GM21360 (cell line): ENCODE data around the gene RPS6KC1.
"Not testable (repeated sequence)": the region's sequence is repeated elsewhere in the genome, so short reads cannot be mapped to it uniquely, and the experiment has no call there.

Source experiments
- ATAC-seq: cut with Tn5 transposase; IDR thresholded peaks from one replicate; pipeline ENCODE4 v1.9.1; 2021; ENCODE audit warnings: mild to moderate bottlenecking, moderate library complexity; ENCODE audit not compliant: unreplicated experiment

RPS6KC1 gene

DNA sequence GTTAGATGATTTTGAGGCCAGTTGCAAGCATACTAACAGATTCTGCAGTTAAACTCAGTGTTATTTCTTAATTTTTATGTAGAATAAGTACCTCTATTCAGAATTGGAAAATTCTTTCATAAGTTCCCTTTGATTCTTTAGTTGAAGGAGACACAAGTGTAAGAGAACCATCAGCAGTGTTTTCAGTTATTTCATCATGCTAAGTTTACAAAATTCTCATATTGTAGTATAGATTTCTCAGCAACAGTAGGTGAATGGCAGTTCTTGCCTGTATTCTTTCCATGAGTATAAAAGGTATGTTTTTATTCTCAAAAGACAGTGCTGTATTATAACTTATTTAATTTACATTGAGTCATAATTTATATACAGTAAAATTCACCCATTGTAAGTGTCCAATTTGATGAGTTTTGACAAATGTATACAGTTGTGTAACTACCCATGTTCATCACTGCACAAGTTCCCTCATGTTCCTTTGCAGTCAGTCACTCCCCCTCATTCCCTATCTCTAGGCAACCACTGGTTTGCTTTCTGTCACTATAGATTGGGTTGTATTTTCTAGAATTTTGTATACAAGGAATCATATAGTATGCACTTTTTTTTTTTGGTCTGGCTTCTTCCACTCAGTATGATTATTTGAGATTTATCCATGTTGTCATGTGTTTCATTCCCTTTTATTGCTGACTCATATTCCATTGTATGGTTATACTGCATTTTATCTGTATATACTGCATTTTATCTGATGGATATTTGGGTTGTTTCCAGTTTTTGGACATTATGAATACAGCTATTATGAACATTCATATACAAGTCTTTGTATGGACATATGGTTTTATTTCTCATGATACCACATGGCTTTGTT is 3.9 kb downstream of the RPS6KC1 start:
- no peak for ATAC-seq

DNA sequence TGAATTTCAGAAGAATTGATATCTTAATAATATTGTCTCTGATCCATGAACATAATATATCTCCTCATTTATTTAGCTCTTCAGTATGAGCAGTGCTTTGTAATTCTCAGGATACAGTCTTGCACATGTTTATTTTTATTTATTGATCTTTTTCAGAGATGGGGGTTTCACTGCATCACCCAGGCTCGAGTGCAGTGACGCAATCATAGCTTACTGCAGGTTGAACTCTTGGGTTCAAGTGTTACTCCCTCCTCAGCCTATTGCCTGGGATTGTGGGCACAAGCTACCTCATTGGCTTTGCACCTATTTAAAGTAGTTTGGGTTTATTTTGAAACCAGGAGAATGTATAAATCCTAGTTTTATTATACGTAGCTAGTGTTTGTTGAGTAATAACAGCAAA is 4.7 kb downstream of the RPS6KC1 start:
- ATAC-seq, result no peak

DNA sequence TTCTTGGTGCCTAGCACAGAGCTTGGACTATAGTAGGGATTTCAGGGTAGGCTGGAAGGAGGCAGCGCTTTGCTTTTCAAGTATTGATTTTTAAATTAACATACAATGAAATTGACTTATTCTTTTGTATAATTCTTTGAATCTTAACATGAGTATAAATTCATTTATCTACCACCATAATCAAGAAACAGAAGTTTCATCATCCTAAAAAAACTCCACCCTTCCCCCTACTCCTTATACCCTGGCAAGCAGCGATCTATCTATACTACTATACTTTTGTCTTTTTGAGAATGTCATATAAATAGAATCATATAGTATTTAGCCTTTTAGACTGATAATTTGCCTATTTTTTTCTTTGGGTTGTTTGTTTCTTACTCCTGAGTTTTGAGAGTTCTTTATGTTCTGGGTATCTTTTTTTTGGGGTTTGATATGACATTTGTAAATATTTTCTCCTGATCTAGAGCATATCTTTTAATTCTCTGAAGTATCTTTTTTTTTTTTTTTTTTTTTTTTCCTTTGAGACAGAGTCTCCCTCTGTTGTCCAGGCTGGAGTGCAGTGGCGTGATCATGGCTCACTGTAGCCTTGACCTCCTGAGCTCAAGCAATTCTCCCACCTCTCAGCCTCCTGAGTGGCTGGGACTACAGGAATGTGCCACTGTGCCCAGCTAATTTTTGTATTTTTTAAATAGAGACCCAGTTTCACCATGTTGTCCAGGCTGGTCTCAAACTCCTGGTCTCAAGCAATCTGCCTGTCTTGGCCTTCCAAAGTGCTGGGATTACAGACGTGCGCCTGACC is 6.4 kb downstream of the RPS6KC1 start:
- ATAC-seq, result no peak

DNA sequence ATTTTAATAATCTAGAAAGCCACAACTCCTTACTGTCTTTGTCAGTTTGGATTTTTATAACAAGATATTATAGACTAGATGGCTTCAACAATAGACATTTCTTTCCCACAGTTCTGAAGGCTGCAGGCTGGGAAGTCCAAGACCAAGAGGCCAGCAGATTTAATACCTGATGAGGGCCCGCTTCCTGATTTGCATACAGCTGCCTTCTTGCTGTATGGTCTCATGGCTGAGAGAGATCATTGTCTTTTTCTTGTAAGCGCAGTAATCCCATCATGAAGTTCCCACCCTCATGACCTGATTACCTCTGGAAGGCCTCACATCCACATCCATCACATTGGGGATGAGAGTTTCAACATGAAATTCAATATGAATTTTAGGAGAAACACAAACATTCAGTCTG is 9.8 kb downstream of the RPS6KC1 start:
- ATAC-seq, result no peak

DNA sequence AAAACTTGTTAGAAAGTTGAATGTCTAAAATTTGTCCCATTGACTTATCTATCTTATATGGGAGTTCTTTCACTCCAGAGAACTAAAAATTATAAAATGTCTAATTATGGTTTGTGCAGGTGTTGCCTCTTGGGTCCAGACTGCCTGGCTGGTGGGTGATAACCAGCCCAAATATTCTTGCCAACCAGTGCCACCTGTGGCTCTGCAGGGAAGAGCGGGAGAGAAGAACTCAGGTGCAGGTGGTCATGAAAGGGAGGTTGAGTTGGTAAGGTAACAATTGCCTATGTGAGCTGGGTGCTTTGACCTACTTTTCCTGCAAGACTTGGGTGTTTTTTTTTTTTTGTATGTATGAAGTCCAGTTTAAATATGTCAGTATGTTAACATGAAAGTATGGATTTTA is 10.2 kb downstream of the RPS6KC1 start:
- ATAC-seq, result no peak

DNA sequence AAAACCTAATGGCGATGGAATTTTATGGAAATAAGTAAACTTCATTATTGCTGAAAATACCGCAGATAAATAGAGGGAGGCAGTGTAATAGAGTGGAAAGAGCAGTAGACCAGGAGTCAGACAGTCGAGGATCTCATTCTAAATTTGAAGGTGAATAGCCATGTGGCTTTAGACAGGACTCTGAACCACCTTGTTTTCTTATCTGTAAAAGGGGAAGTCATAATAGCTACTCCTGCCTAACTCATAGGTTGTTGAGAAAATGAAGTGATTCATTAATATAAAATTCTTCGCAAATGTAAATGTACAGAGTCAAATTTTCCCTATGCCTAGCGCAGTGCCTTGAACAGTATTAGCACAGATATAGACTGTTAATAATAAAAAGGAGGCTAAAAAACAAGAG is 14.8 kb downstream of the RPS6KC1 start:
- no peak for ATAC-seq

DNA sequence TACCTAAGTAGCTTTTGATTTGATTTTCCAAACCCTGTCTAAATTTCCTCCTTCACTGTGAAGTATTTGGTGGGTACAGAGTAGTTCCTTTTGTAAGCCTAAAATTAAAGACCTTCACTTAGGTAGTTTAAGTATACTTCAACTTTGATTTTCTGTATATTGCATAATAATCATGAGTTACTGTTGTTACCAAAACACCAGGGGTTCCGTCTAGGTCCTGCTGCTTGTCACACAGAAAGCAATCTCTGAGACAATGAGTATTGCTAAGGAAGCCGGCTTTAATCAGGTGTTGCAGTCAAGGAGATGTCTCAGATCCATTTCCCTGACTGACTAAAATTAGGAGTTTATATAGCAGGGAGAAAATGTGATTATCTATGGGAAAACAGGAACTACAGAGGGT is 15.3 kb downstream of the RPS6KC1 start:
- no peak for ATAC-seq

DNA sequence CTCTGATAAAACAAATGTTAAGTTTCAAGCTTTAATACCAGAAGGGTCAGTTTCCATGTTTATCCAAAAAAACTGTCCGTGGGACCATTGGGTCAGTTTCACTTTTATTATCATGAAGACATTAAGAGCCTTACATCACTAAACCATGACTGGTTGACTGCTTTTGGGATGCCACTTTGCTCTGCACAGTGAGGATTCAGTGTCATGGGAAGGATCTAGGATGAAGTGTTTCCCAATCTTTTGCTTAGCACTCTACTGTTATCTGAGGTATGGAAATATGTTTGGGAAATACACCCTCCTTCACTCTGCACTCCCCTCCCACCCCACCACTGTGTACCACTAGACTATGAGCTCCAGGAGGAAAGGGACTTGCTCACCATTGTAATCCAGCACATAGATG is 16.3 kb downstream of the RPS6KC1 start:
- ATAC-seq, result no peak

DNA sequence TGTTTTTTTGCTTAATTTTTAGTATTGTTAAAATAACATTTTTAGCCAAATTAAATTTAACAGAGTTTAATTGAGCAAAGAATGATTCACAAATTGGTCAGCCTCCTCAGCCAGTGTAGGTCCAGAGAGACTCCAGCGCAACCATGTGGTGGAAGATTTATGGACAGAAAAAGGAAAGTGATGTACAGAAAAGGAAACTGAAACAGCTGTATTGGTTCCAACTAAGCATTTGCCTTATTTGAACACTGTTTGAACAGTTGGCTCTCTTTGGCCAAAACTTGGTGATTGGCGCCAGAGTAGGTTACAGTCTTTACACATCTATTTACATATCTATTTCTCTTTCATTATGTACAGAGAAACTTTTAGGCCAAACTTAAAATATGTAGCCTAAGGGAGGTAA is 19.4 kb downstream of the RPS6KC1 start:
- peak; percentile 95 for ATAC-seq

DNA sequence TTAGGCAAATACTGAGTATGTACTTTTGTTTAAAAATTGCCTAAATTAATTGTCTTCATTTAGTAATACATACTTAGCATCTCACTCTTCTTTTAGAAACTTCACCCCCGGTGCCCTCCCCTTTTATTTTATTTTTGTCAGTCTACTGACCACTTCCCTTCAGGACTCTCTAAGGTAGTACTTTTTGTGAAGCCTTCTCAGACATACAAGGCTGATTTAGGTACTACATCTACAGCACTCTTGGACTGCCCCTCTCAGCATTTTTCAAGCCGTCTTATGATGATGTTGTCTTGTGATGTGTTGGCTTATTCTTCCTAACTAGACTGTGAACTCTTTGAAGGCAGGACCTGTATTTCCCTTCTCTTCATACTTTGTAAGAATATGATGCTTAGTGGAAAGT is 24.7 kb downstream of the RPS6KC1 start:
- ATAC-seq, result peak; percentile 76

DNA sequence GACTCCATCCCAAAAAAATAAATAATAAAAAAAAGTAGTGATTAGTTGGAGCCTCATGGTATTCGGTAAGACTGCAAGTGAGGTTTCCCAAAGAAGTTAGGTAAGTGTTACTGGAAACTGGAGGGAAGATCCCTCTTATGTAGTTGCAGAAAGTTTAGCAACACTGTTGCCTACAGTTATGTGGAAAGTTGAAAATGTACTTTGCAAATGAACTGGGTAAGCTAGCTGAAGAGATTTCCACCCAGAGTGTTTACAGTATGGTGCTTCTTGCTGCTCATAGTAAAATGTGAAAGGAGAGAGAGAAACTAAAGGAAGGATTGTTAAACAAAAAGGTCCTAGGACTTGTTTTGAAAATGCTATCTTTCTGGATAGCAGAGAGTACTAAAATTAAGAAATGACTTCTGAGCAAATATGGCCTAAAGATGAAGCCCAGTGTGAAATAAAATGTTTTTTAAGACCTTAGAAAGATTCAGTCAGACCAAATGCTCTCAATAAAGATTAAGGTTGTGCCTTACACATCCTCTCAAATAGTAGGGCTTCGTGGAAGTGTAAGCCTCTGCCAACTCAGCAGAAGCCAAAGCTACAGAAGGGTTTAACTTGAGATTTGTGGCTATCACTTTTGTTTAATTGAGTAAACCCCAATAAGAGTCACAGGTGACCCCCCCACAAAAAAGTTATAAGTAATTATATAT is 31.5 kb downstream of the RPS6KC1 start:
- ATAC-seq, result no peak

DNA sequence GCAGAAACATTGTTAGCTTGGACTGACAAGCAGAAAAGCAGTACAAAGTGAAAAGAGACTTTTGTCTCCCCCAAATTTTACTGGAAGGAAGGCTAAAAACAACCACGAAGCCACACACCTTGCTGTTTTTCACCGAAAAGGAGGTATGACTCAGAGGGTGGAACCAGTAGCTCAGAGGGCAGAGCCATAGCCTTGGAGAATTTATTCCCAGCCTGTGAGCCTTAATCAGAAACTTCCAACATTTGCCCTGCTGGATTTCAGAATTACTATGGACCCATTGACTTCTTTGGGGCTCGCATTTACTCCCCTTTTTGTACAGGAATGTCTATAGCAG is 32.0 kb downstream of the RPS6KC1 start:
- no peak for ATAC-seq

DNA sequence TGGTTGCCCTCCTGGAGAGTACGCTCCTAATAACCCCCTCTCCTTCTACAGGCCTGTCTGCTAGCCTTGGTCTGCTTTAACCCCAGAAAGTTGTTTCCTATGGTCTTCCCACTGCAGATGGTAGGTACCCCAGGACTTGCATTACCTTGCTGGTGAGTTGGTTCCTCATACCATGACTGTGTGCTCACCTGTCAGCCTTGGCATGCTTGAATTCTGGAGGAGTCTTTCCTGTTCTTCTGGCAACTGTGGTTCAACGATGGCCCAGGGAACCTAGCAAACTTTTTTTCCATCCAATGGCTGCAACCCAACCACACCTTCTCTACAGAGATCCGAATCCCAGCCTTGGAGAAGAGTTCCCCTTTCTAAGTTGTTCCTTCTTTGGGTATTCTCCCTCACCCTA is 36.9 kb downstream of the RPS6KC1 start:
- no peak for ATAC-seq

DNA sequence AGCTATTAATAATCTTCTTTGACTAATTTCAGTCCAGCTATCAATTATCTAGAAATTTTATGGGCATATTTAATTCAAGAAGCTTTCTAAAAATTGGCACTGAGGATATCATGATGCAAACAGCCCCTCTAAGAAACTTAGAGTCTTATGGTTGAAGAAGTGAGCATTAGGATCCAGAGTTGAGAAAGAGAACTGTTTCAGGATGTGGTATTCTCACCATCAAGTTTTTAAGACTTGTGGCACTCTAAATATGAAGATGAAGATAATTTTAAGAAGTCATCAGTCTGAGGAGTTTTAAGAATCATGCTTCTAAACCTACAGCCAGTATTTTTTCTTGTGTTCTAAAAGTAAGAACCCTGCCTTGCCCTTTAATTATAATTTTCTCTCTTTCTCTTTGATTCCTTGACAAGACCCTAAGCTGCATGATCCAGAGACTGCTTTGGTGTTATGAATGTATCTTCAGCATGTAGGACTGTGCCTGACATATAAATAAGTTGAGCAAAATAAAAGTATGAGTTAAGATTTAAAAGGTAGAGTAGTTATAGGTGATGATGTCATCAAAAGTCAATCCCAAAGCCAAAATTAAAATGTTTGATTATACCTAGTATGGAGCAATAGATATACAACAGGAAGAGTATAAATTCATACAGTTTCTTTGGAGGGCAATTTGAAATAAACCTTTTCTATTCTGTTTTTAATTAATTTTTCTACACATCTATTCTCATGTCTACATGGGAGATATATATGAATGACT is 39.1 kb downstream of the RPS6KC1 start:
- no peak for ATAC-seq

DNA sequence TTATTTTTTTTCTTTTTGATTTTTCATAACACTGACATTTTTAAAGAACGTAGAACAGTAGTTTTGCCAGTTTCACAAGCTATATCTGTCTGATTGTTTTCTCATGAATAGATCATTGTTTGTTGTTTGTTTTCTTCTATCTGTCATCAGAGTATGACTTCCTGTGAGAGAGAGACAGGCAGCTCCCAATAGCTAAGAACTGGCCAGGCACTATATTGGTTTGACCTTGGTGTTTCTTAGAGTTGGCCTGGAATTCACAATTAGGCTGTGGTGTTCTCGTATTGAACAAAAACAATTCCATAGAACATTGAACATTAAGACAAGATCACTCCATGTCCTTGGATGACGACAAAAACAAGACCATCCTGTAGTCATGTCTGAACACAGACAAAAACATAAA is 43.4 kb downstream of the RPS6KC1 start:
- no peak for ATAC-seq

DNA sequence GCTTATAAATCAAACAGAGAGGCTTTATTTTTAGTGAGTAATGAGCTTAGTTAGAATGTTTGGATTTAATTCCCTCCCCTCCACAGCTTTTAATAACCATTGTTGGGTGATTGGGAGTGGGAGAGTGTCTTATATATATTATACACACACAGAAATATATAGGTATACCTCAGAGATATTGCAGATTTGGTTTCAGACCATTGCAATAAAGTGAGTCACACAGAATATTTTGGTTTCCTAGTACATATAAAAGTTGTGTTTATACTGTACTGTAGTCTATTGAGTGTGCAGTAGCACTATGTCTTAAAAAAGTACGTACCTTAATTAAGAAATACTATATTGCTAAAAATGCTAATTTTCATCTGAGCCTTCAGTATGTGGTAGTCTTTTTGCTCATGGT is 44.4 kb downstream of the RPS6KC1 start:
- ATAC-seq, result no peak

DNA sequence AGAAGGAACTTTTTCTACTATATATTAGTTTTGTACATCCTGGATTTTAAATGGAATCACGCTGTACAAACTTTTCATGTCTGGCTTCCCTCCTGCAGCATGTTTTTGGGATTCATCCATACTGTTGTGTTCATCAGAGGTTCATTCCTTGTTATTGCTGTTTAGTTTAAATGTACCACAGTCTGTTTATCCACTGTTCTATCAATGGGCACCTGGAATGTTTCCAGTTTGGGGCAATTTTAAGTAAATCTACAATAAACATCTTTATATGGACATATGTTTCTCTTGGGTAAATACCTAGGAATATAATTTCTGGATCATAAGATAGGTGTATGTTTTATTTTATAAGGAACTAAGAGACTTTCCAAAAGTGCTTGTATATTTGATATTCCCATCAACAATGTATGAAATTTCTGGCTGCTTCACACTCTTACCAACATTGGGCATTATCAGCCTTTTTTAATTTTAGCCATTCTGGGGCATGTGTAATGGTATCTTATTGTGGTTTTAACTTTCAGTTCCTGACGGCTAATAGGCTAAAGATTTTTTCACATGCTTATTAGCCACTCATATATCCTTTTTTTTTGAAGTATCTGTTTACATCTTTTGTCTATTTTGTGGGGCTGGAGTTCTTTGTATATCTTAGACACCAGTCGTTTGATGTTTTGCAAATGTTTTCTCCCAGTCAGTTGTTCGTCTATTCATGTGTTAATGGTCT is 48.8 kb downstream of the RPS6KC1 start:
- no peak for ATAC-seq

DNA sequence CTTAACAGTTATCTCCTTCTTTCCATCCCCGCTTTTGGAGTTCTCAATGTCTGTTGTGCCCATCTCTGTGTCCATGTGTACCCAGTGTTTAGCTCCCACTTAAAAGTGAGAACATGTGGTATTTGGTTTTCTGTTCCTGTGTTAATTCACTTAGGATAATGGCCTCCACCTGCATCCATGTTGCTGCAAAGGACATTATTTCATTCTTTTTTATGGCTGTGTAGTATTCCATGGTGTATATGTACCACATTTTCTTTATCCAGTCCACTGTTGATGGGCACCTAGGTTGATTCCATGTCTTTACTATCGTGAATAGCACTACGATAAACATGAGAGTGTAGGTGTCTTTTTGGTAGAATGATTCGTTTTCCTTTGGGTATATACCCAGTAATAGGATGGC is 49.5 kb downstream of the RPS6KC1 start:
- ATAC-seq, result not testable (repeated sequence)

DNA sequence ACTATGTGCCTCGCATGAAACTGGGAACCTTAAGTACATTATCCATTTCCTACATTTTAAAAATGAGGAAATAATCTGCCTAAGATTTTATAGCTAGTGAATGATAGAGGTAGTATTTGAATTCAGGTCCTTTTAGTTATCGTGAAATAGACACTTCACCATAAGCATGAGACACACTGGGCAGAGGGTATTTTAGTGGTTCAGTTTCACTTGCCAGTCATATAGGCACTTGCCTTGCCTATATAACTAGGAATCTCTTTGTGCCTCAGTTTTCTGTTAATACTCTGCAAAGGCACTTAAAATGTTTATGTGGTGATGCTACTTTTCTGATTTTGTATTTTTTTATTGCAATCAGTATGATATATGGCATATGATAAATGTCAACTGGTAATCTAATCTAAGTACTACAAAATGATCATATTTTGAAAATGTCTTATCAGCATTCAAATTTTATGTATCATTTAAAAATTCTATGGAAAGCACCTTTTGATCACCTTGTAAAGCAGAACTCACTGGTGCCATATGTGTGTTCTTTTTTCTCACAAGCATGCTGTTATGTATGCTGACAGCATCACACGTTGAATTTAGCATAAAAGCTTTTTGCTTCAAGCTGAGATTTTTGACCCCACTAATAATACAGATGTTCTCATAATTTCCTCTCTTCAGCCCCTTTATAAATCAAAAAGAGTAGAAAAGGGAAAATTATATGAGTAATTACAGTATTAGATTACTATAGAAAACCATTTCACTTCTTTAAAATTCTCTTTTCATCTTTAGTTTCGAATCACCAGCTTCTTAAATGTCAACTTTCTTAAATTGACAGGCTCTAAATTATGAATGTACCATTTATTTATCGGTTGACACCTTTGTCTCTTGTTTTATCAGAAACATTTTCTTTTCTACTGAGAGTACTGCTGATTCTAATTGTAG is 52.6 kb downstream of the RPS6KC1 start:
- ATAC-seq, result peak; percentile 60
